ENCODE measurements around the gene ABCC4. TPM values are rescaled to one million over a fixed set of nuclear protein-coding genes. Genes with fewer than 3 reads are reported as not detected.

The ABCC4 gene
- polyA plus RNA-seq, 1 donor from 2014 or later = 2.4 TPM

- Histone ChIP-seq H2AFZ (ENCODE audit: low read depth, low read length) (no peak overlapping the region), H3K4me3 (ENCODE audit: low read length) (no peak overlapping the region), H3K36me3 (ENCODE audit: insufficient read depth, low read length) (no peaks in the 10 kb centered on the region), H3F3A (ENCODE audit: insufficient read depth, low read length, poor library complexity, severe bottlenecking) (no peaks in the 10 kb centered on the region), H3K9me2 (ENCODE audit: insufficient read depth, low read length) (no peaks in the 10 kb centered on the region), H3K27me3 (ENCODE audit: insufficient read depth, low read depth, low read length) (no peaks in the 10 kb centered on the region), H3K9me3 (ENCODE audit: low read length) (no peaks in the 10 kb centered on the region), H3K79me2 (replicated peaks; ENCODE audit: insufficient read depth, low read length) (no peaks in the 10 kb centered on the region), H4K20me1 (ENCODE audit: insufficient read depth) (no peaks in the 10 kb centered on the region), H3K4me2 (ENCODE audit: low read length) (no peak overlapping the region), H3K27ac (ENCODE audit: low read length) (no peak overlapping the region), H3K9ac (ENCODE audit: low read length) (no peak overlapping the region)
- TF ChIP-seq, protein P1, sequence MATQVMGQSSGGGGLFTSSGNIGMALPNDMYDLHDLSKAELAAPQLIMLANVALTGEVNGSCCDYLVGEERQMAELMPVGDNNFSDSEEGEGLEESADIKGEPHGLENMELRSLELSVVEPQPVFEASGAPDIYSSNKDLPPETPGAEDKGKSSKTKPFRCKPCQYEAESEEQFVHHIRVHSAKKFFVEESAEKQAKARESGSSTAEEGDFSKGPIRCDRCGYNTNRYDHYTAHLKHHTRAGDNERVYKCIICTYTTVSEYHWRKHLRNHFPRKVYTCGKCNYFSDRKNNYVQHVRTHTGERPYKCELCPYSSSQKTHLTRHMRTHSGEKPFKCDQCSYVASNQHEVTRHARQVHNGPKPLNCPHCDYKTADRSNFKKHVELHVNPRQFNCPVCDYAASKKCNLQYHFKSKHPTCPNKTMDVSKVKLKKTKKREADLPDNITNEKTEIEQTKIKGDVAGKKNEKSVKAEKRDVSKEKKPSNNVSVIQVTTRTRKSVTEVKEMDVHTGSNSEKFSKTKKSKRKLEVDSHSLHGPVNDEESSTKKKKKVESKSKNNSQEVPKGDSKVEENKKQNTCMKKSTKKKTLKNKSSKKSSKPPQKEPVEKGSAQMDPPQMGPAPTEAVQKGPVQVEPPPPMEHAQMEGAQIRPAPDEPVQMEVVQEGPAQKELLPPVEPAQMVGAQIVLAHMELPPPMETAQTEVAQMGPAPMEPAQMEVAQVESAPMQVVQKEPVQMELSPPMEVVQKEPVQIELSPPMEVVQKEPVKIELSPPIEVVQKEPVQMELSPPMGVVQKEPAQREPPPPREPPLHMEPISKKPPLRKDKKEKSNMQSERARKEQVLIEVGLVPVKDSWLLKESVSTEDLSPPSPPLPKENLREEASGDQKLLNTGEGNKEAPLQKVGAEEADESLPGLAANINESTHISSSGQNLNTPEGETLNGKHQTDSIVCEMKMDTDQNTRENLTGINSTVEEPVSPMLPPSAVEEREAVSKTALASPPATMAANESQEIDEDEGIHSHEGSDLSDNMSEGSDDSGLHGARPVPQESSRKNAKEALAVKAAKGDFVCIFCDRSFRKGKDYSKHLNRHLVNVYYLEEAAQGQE (IDR thresholded peaks at IDR 0.05; ENCODE audit: borderline replicate concordance) = no peak
- TF ChIP-seq EZH2 (IDR thresholded peaks at IDR 0.05; ENCODE audit: borderline replicate concordance, insufficient read depth, low read length, poor library complexity, severe bottlenecking) (no peak), TAF1 (IDR thresholded peaks at IDR 0.05; ENCODE audit: low read depth) (no peak), POLR2AphosphoS5 (IDR thresholded peaks at IDR 0.05) (no peak), CTCF (IDR thresholded peaks at IDR 0.05; ENCODE audit: poor library complexity, severe bottlenecking) (no peak), RAD21 (conservative IDR thresholded peaks at IDR 0.05) (no peak), MXI1 (conservative IDR thresholded peaks at IDR 0.05; ENCODE audit: poor library complexity, severe bottlenecking) (no peak)
Measured at GRCh38 chr13:95307507-95307906, 6.3 kb upstream of the ABCC4 start.

DNA sequence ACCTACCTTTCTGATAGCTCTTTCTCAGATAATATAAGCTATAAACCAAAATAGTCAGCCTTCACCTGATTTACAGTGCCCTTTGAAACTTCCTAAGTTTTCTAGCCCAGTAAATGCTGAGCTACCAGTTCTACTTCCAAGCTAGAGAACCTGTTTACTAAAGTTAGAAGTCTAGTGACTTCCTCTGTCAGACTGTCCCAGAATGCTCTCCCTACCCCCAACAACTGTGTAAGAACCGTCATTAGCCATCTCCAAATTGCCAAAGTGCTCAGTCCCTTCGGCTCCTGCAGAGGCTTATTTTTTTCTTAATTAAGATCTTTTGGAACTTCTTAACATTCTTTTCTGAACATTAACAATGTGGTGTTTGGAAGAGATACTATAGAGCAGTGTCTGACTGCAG is 3.2 kb upstream of the ABCC4 start:
- Histone ChIP-seq H2AFZ (ENCODE audit: low read depth, low read length) (no peak overlapping the region), H3K27me3 (ENCODE audit: insufficient read depth, low read depth, low read length) (no peaks in the 10 kb centered on the region), H3K4me2 (ENCODE audit: low read length) (no peak overlapping the region)

More for the DNA sequence above, 3.2 kb upstream of the ABCC4 start:
- Histone ChIP-seq H3F3A (ENCODE audit: insufficient read depth, low read length, poor library complexity, severe bottlenecking) (peaks cover 2% of the 10 kb centered on the region), H3K4me3 (ENCODE audit: low read length) (no peak overlapping the region), H3K9ac (ENCODE audit: low read length) (no peak overlapping the region), H3K9me2 (ENCODE audit: insufficient read depth, low read length) (no peaks in the 10 kb centered on the region), H4K20me1 (ENCODE audit: insufficient read depth) (no peaks in the 10 kb centered on the region), H3K79me2 (replicated peaks; ENCODE audit: insufficient read depth, low read length) (no peaks in the 10 kb centered on the region), H3K9me3 (ENCODE audit: low read length) (no peaks in the 10 kb centered on the region), H3K36me3 (ENCODE audit: insufficient read depth, low read length) (no peaks in the 10 kb centered on the region), H3K27ac (ENCODE audit: low read length) (no peak overlapping the region)
- no peak for TF ChIP-seq MXI1 (conservative IDR thresholded peaks at IDR 0.05; ENCODE audit: poor library complexity, severe bottlenecking)
- TF ChIP-seq RAD21 (conservative IDR thresholded peaks at IDR 0.05) = no peak
- TF ChIP-seq CTCF (IDR thresholded peaks at IDR 0.05; ENCODE audit: poor library complexity, severe bottlenecking) = no peak
- no peak for TF ChIP-seq TAF1 (IDR thresholded peaks at IDR 0.05; ENCODE audit: low read depth)
- no peak for TF ChIP-seq SMC3 (conservative IDR thresholded peaks at IDR 0.05; ENCODE audit: poor library complexity)
- no peak for TF ChIP-seq EZH2 (IDR thresholded peaks at IDR 0.05; ENCODE audit: borderline replicate concordance, insufficient read depth, low read length, poor library complexity, severe bottlenecking)
- no peak for TF ChIP-seq EP300 (conservative IDR thresholded peaks at IDR 0.05; ENCODE audit: poor library complexity, severe bottlenecking)

Data from neural cell (in vitro differentiated cells).